SU-DHL-6 (cell line): ENCODE results near the gene KRT6A.
"Not testable (repeated sequence)": the region's sequence is repeated elsewhere in the genome, so short reads cannot be mapped to it uniquely, and the experiment has no call there.

ENCODE experiments used
- CTCF ChIP-seq: fragments of 200-600 bp; sonication (generic); IDR thresholded peaks from one replicate; pipeline ENCODE4 v1.5.1; 2017; ENCODE audit warnings: antibody characterized with exemption, mild to moderate bottlenecking, low read length, moderate library complexity; ENCODE audit not compliant: insufficient read depth, poor library complexity, severe bottlenecking
- EZH2phosphoT487 ChIP-seq: fragments of 200-600 bp; sonication (generic), shearing (Covaris generic); conservative IDR thresholded peaks from 2 replicates; pipeline ENCODE4 v1.6.1; 2018; ENCODE audit warnings: mild to moderate bottlenecking, antibody characterized with exemption, low read length, moderate library complexity, mixed read lengths

GRCh38 chr12:52447196-52447595, 45.9 kb downstream of the KRT6A start:
- not testable (repeated sequence) for TF ChIP-seq CTCF, EZH2phosphoT487
